ENCODE results near the gene FAH. TPM values are rescaled to one million over a fixed set of nuclear protein-coding genes. Genes with fewer than 3 reads are reported as not detected.

FAH gene
- total RNA-seq, 1 donor from 2014 or later, result 23.4 TPM

DNA sequence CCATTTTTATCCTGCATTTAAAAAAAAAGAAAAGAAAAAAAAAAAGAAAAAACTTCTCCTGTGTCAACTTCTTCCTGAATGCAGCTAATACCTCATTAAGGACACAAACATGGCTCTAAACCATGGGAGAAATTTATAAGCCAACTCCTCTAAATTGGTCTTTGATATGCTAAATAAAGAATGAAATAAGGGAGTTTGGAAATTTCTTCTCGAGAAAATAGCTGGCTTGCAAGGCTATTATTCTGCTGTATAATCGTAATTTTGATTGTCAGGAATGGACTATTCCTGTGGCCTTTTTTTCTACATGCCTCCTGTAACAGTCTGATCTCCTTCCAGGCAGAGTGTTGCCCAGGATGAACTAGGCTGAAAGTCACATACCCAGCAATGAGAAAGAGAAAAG, 78.6 kb downstream of the FAH start:
- no peaks in the 10 kb centered on the region for H3K27me3 ChIP-seq
- no peaks in the 10 kb centered on the region for H3K4me1 ChIP-seq
- no peak for DNase-seq (ENCODE audit: low spot score in 2 of 2)
- no peaks in the 10 kb centered on the region for H3K9me3 ChIP-seq
- H3K4me3 ChIP-seq, result no peak overlapping the region
- H3K27ac ChIP-seq, result no peak overlapping the region
- intact Hi-C loops (cut with DNase I), result no loop called here
- TF ChIP-seq, protein P1, sequence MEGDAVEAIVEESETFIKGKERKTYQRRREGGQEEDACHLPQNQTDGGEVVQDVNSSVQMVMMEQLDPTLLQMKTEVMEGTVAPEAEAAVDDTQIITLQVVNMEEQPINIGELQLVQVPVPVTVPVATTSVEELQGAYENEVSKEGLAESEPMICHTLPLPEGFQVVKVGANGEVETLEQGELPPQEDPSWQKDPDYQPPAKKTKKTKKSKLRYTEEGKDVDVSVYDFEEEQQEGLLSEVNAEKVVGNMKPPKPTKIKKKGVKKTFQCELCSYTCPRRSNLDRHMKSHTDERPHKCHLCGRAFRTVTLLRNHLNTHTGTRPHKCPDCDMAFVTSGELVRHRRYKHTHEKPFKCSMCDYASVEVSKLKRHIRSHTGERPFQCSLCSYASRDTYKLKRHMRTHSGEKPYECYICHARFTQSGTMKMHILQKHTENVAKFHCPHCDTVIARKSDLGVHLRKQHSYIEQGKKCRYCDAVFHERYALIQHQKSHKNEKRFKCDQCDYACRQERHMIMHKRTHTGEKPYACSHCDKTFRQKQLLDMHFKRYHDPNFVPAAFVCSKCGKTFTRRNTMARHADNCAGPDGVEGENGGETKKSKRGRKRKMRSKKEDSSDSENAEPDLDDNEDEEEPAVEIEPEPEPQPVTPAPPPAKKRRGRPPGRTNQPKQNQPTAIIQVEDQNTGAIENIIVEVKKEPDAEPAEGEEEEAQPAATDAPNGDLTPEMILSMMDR (IDR thresholded peaks at IDR 0.05), result no peak
- H3K36me3 ChIP-seq, result no peaks in the 10 kb centered on the region

DNA sequence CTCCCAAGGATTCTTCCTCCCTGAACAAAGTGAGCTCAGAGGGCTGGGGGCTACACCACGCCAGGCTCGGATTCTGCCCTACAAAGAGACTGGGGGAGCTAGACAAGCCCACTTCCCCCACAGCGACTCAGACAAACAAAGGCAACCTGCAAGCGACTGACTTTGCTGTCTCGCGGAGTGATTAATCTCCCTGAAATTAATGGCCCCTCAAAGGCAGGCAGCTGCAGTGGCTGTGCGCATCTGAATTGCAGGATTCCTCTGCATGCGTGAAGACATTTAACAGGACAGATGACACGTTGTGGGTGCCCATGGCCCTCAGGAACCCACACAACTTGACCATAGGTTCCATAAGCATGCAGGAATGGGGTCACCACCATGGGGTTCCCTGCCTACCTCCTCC, 80.8 kb downstream of the FAH start:
- H3K27ac ChIP-seq, result no peak overlapping the region
- no peaks in the 10 kb centered on the region for H3K4me1 ChIP-seq
- H3K36me3 ChIP-seq, result no peaks in the 10 kb centered on the region
- H3K9me3 ChIP-seq, result no peaks in the 10 kb centered on the region
- no peak overlapping the region for H3K4me3 ChIP-seq
- H3K27me3 ChIP-seq, result no peaks in the 10 kb centered on the region
- intact Hi-C loops (cut with DNase I), result no loop called here
- DNase-seq (ENCODE audit: low spot score in 2 of 2), result no peak
- TF ChIP-seq, protein P1 (IDR thresholded peaks at IDR 0.05), result no peak

DNA sequence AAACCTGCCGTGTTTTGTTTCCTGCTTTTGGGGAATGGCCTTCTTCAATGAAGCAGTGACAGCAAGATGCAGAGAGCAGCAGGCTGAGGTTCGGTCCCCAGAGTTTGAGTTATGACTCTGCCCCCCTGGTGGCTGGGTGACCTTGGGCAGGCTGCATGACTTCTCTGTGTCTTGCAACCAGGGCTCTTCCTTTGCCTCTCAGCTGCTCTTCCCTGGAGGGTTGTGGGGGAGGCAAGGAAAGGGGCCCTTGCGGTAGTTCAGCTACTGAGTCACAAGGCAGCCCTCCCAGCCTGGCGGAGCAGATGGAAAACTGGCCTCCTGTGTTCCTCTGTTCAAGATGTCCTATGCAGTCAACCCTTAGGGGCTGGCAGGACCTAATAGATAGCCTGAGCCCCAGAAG, 82.1 kb downstream of the FAH start:
- Histone ChIP-seq H3K9me3 (no peaks in the 10 kb centered on the region), H3K4me1 (no peaks in the 10 kb centered on the region), H3K4me3 (no peak overlapping the region), H3K27ac (no peak overlapping the region), H3K27me3 (no peaks in the 10 kb centered on the region), H3K36me3 (no peaks in the 10 kb centered on the region)
- intact Hi-C loops (cut with DNase I), result no loop called here
- TF ChIP-seq, protein P1 (IDR thresholded peaks at IDR 0.05), result peak; percentile 10 to 38 (median 15)
- no peak for DNase-seq (ENCODE audit: low spot score in 2 of 2)

Other genes starting within 250 kb of the FAH start
- gene BCL2A1, start 181.8 kb upstream of the FAH start, total RNA-seq, result not detected
- 49.6 TPM for gene ZFAND6, start 93.3 kb upstream of the FAH start, total RNA-seq
- gene CTXND1, start 99.2 kb downstream of the FAH start, total RNA-seq, result 0.11 TPM